Skeletal muscle satellite cell (primary cell): Measurements from ENCODE around the gene CCDC148.
"Not testable (repeated sequence)": the region's sequence is repeated elsewhere in the genome, so short reads cannot be mapped to it uniquely, and the experiment has no call there.

ENCODE experiments used
- H3K27me3 ChIP-seq: 2 replicates; pipeline ENCODE4 v1.7.0; 2013; ENCODE audit warnings: low read length; ENCODE audit not compliant: control insufficient read depth, insufficient read depth
- H3K36me3 ChIP-seq: 2 replicates; pipeline ENCODE4 v1.7.0; 2013; ENCODE audit warnings: mild to moderate bottlenecking, control low read depth, low read length; ENCODE audit not compliant: insufficient read depth
- H3K4me1 ChIP-seq: 2 replicates; pipeline ENCODE4 v1.7.0; 2013; ENCODE audit warnings: low read length; ENCODE audit not compliant: control insufficient read depth, insufficient read depth
- H3K4me2 ChIP-seq: 2 replicates; pipeline ENCODE4 v1.7.0; 2013; ENCODE audit warnings: mild to moderate bottlenecking, low read length
- H3K4me3 ChIP-seq: 2 replicates; pipeline ENCODE4 v1.7.0; 2013; ENCODE audit warnings: low read length
- H3K9ac ChIP-seq: 2 replicates; pipeline ENCODE4 v1.7.0; 2013; ENCODE audit warnings: mild to moderate bottlenecking, low read depth, low read length, moderate library complexity
- H3K9me3 ChIP-seq: replicated peaks from 2 replicates; pipeline ENCODE4 v1.7.0; 2013; ENCODE audit warnings: mild to moderate bottlenecking, control low read depth, low read length

Gene CCDC148

GRCh38 chr2:158459161-158460003 lies 2.8 kb upstream of the CCDC148 start:
- Histone ChIP-seq H3K4me2 (peak overlapping the region; percentile 90), H3K27me3 (no peaks in the 10 kb centered on the region), H3K9me3 (no peaks in the 10 kb centered on the region), H3K4me3 (peak overlapping the region; percentile 99), H3K9ac (no peak overlapping the region), H3K4me1 (peaks cover 19% of the 10 kb centered on the region), H3K36me3 (no peaks in the 10 kb centered on the region)

GRCh38 chr2:158458617-158458920 lies 2.0 kb upstream of the CCDC148 start:
- peak overlapping the region; percentile 99 for H3K4me3 ChIP-seq
- H3K9ac ChIP-seq, result peak overlapping the region; percentile 89
- H3K4me2 ChIP-seq, result peak overlapping the region; percentile 90
- H3K36me3 ChIP-seq, result no peaks in the 10 kb centered on the region
- H3K27me3 ChIP-seq, result no peaks in the 10 kb centered on the region
- H3K4me1 ChIP-seq, result peaks cover 19% of the 10 kb centered on the region
- H3K9me3 ChIP-seq, result no peaks in the 10 kb centered on the region

- Histone ChIP-seq H3K9me3 (no peaks in the 10 kb centered on the region), H3K9ac (peak overlapping the region; percentile 89), H3K27me3 (no peaks in the 10 kb centered on the region), H3K36me3 (no peaks in the 10 kb centered on the region), H3K4me1 (peaks cover 19% of the 10 kb centered on the region), H3K4me2 (peak overlapping the region; percentile 90), H3K4me3 (peak overlapping the region; percentile 99)
Observed at GRCh38 chr2:158457826-158458616, 1.5 kb upstream of the CCDC148 start.

GRCh38 chr2:158457092-158457825 lies 706 bp upstream of the CCDC148 start:
- peaks cover 19% of the 10 kb centered on the region for H3K4me1 ChIP-seq
- H3K9ac ChIP-seq, result peak overlapping the region; percentile 89
- peak overlapping the region; percentile 90 for H3K4me2 ChIP-seq
- H3K4me3 ChIP-seq, result peak overlapping the region; percentile 99
- no peaks in the 10 kb centered on the region for H3K9me3 ChIP-seq
- no peaks in the 10 kb centered on the region for H3K27me3 ChIP-seq
- no peaks in the 10 kb centered on the region for H3K36me3 ChIP-seq

- Histone ChIP-seq H3K4me1 (no peaks in the 10 kb centered on the region), H3K36me3 (no peaks in the 10 kb centered on the region), H3K9me3 (no peaks in the 10 kb centered on the region), H3K9ac (no peak overlapping the region), H3K4me2 (no peak overlapping the region), H3K27me3 (no peaks in the 10 kb centered on the region), H3K4me3 (no peak overlapping the region)
Observed at GRCh38 chr2:158443606-158444005, 12.9 kb downstream of the CCDC148 start.

- H3K9me3 ChIP-seq, H3K4me1 ChIP-seq, H3K9ac ChIP-seq, H3K4me2 ChIP-seq, H3K27me3 ChIP-seq, H3K36me3 ChIP-seq, H3K4me3 ChIP-seq: not testable (repeated sequence)
Observed at GRCh38 chr2:158439062-158439461, 17.5 kb downstream of the CCDC148 start.

GRCh38 chr2:158433716-158434115 lies 22.8 kb downstream of the CCDC148 start:
- not testable (repeated sequence) for H3K27me3 ChIP-seq, H3K4me1 ChIP-seq, H3K9me3 ChIP-seq, H3K36me3 ChIP-seq, H3K4me3 ChIP-seq, H3K4me2 ChIP-seq, H3K9ac ChIP-seq

GRCh38 chr2:158432117-158432516 lies 24.4 kb downstream of the CCDC148 start:
- no peaks in the 10 kb centered on the region for H3K9me3 ChIP-seq
- H3K27me3 ChIP-seq, result no peaks in the 10 kb centered on the region
- H3K4me2 ChIP-seq, result no peak overlapping the region
- H3K4me3 ChIP-seq, result no peak overlapping the region
- H3K4me1 ChIP-seq, result no peaks in the 10 kb centered on the region
- H3K36me3 ChIP-seq, result no peaks in the 10 kb centered on the region
- no peak overlapping the region for H3K9ac ChIP-seq

- H3K9ac ChIP-seq, result peak overlapping the region; percentile 47
Observed at GRCh38 chr2:158414538-158414937, 42.0 kb downstream of the CCDC148 start.

GRCh38 chr2:158413581-158413980 lies 43.0 kb downstream of the CCDC148 start:
- H3K4me2 ChIP-seq, result peak overlapping the region; percentile 36
- no peaks in the 10 kb centered on the region for H3K27me3 ChIP-seq
- H3K4me3 ChIP-seq, result no peak overlapping the region
- peaks cover 10% of the 10 kb centered on the region for H3K9me3 ChIP-seq
- no peaks in the 10 kb centered on the region for H3K36me3 ChIP-seq
- peak overlapping the region; percentile 47 for H3K9ac ChIP-seq
- peaks cover 37% of the 10 kb centered on the region for H3K4me1 ChIP-seq

More at GRCh38 chr2:158414538-158414937, 42.0 kb downstream of the CCDC148 start:
- H3K4me3 ChIP-seq, result no peak overlapping the region
- H3K4me2 ChIP-seq, result peak overlapping the region; percentile 36
- no peaks in the 10 kb centered on the region for H3K27me3 ChIP-seq
- no peaks in the 10 kb centered on the region for H3K36me3 ChIP-seq
- H3K9me3 ChIP-seq, result peaks cover 10% of the 10 kb centered on the region
- H3K4me1 ChIP-seq, result peaks cover 37% of the 10 kb centered on the region

GRCh38 chr2:158412206-158412605 lies 44.3 kb downstream of the CCDC148 start:
- Histone ChIP-seq H3K27me3 (no peaks in the 10 kb centered on the region), H3K4me3 (no peak overlapping the region), H3K9ac (peak overlapping the region; percentile 42), H3K9me3 (peaks cover 10% of the 10 kb centered on the region), H3K36me3 (no peaks in the 10 kb centered on the region), H3K4me2 (peak overlapping the region; percentile 21), H3K4me1 (peaks cover 37% of the 10 kb centered on the region)
